ENCODE data around the gene CNTFR.

- TF ChIP-seq CTCF (IDR thresholded peaks at IDR 0.05) (no peak), POLR2A (IDR thresholded peaks at IDR 0.05) (no peak)
Observed at GRCh38 chr9:34625186-34625486, 35.6 kb upstream of the CNTFR start.
